Astrocyte (in vitro differentiated cells and primary cell): ENCODE results near the gene LRP1B. TPM values are rescaled to one million over a fixed set of nuclear protein-coding genes. Genes with fewer than 3 reads are reported as not detected.

Source experiments
- DNase-seq: peaks from one replicate; pipeline ENCODE4 v3.0.0-alpha.2; 2010; ENCODE audit warnings: low read depth
- FAIRE-seq: peaks from 2 replicates; lab custom pipeline; 2011; peaks lifted over from hg19 to GRCh38; lab: Jason Lieb, UNC
- H2AFZ ChIP-seq: 2 replicates; pipeline ENCODE4 v1.6.0; 2012; ENCODE audit warnings: low read depth, low read length, inconsistent platforms
- H3K27ac ChIP-seq: 2 replicates; pipeline ENCODE4 v1.5.1; 2011; ENCODE audit warnings: low read depth, low read length, inconsistent platforms
- H3K27me3 ChIP-seq: 2 replicates; pipeline ENCODE4 v1.6.0; 2011; ENCODE audit warnings: low read length, inconsistent platforms; ENCODE audit not compliant: insufficient read depth
- H3K36me3 ChIP-seq: 2 replicates; pipeline ENCODE4 v1.5.1; 2011; ENCODE audit warnings: low read length, inconsistent platforms; ENCODE audit not compliant: insufficient read depth
- H3K4me1 ChIP-seq: 2 replicates; pipeline ENCODE4 v1.5.1; 2011; ENCODE audit warnings: low read length, inconsistent platforms; ENCODE audit not compliant: insufficient read depth
- H3K4me2 ChIP-seq: 2 replicates; pipeline ENCODE4 v1.6.0; 2012; ENCODE audit warnings: low read length, inconsistent platforms
- H3K4me3 ChIP-seq: 2 replicates; pipeline ENCODE4 v1.5.1; 2011; ENCODE audit warnings: low read depth, mild to moderate bottlenecking, low read length, inconsistent platforms; ENCODE audit not compliant: insufficient read depth
- H3K79me2 ChIP-seq: 2 replicates; pipeline ENCODE4 v1.6.0; 2012; ENCODE audit warnings: mild to moderate bottlenecking, low read length, inconsistent platforms; ENCODE audit not compliant: insufficient read depth
- H3K9ac ChIP-seq: 2 replicates; pipeline ENCODE4 v1.6.0; 2012; ENCODE audit warnings: mild to moderate bottlenecking, low read length, inconsistent platforms
- H3K9me3 ChIP-seq: 2 replicates; pipeline ENCODE4 v1.5.1; 2012; ENCODE audit warnings: low read depth, mild to moderate bottlenecking, low read length, inconsistent platforms; ENCODE audit not compliant: insufficient read depth
- H4K20me1 ChIP-seq: 2 replicates; pipeline ENCODE4 v1.6.0; 2012; ENCODE audit warnings: low read length, inconsistent platforms; ENCODE audit not compliant: insufficient read depth
- H3K27ac Mint-ChIP-seq: one replicate; pipeline ENCODE4 v1.8.0; 2021; ENCODE audit warnings: mild to moderate bottlenecking, mixed read lengths; ENCODE audit not compliant: unreplicated experiment
- H3K27me3 Mint-ChIP-seq: one replicate; pipeline ENCODE4 v1.8.0; 2021; ENCODE audit warnings: low read depth, mixed read lengths; ENCODE audit not compliant: unreplicated experiment
- H3K36me3 Mint-ChIP-seq: one replicate; pipeline ENCODE4 v1.8.0; 2021; ENCODE audit warnings: low read depth, mixed read lengths; ENCODE audit not compliant: unreplicated experiment
- H3K4me1 Mint-ChIP-seq: one replicate; pipeline ENCODE4 v1.8.0; 2021; ENCODE audit warnings: low read depth, mixed read lengths; ENCODE audit not compliant: unreplicated experiment
- H3K4me3 Mint-ChIP-seq: one replicate; pipeline ENCODE4 v1.8.0; 2021; ENCODE audit warnings: mild to moderate bottlenecking, moderate library complexity, mixed read lengths; ENCODE audit not compliant: unreplicated experiment
- H3K9me3 Mint-ChIP-seq: one replicate; pipeline ENCODE4 v1.8.0; 2021; ENCODE audit warnings: mild to moderate bottlenecking, mixed read lengths; ENCODE audit not compliant: unreplicated experiment
- CTCF ChIP-seq: IDR thresholded peaks from 2 replicates; pipeline ENCODE4 v1.5.1; 2011; ENCODE audit warnings: low read depth, mild to moderate bottlenecking, inconsistent platforms, low read length, moderate library complexity; ENCODE audit not compliant: insufficient read depth
- EZH2 ChIP-seq: IDR thresholded peaks from 2 replicates; pipeline ENCODE4 v1.6.1; 2012; ENCODE audit warnings: mild to moderate bottlenecking, low read length, inconsistent platforms; ENCODE audit not compliant: insufficient read depth
- total RNA-seq: library from RNA; stranded (reverse); gene quantifications from 2 replicates; pipeline ENCODE4 v1.2.1, GENCODE V29; 2021

LRP1B gene
- total RNA-seq, 1 donor from 2014 or later = 1.5 TPM

GRCh38 chr2:140465301-140465700 is 1665.5 kb downstream of the LRP1B start:
- Histone ChIP-seq H3K4me1 (no peaks in the 10 kb centered on the region), H3K9me3 (no peaks in the 10 kb centered on the region), H3K27me3 (no peaks in the 10 kb centered on the region), H3K27ac (no peak overlapping the region), H3K4me3 (no peak overlapping the region), H3K4me2 (no peak overlapping the region), H3K36me3 (no peaks in the 10 kb centered on the region), H3K79me2 (no peaks in the 10 kb centered on the region), H4K20me1 (no peaks in the 10 kb centered on the region), H3K9ac (no peak overlapping the region), H2AFZ (no peak overlapping the region)
- no peak for TF ChIP-seq CTCF
- TF ChIP-seq EZH2 = no peak
- no peak overlapping the region for H3K4me3 Mint-ChIP-seq
- FAIRE-seq = no peak
- H3K4me1 Mint-ChIP-seq = no peaks in the 10 kb centered on the region
- no peak overlapping the region for H3K27ac Mint-ChIP-seq
- H3K9me3 Mint-ChIP-seq = no peaks in the 10 kb centered on the region
- no peaks in the 10 kb centered on the region for H3K27me3 Mint-ChIP-seq
- no peaks in the 10 kb centered on the region for H3K36me3 Mint-ChIP-seq
- no peak for DNase-seq

- H3K36me3 ChIP-seq = no peaks in the 10 kb centered on the region
- H3K27ac ChIP-seq = no peak overlapping the region
- no peak overlapping the region for H3K9ac ChIP-seq
- H4K20me1 ChIP-seq = no peaks in the 10 kb centered on the region
- no peaks in the 10 kb centered on the region for H3K9me3 ChIP-seq
- no peaks in the 10 kb centered on the region for H3K4me1 ChIP-seq
- Mint-ChIP-seq H3K4me1 (no peaks in the 10 kb centered on the region), H3K4me3 (no peak overlapping the region), H3K36me3 (no peaks in the 10 kb centered on the region), H3K9me3 (no peaks in the 10 kb centered on the region), H3K27me3 (no peaks in the 10 kb centered on the region), H3K27ac (no peak overlapping the region)
- TF ChIP-seq EZH2 (no peak), CTCF (no peak)
- no peak for FAIRE-seq
- H3K4me3 ChIP-seq = no peak overlapping the region
- H3K27me3 ChIP-seq = no peaks in the 10 kb centered on the region
- H2AFZ ChIP-seq = no peak overlapping the region
- no peak overlapping the region for H3K4me2 ChIP-seq
- no peak for DNase-seq
- H3K79me2 ChIP-seq = no peaks in the 10 kb centered on the region
These were observed 1667.8 kb downstream of the LRP1B start for GRCh38 chr2:140462990-140463389.

- peak; percentile 12 for DNase-seq
- H3K4me1 Mint-ChIP-seq = peaks cover 4% of the 10 kb centered on the region
- peaks cover 3% of the 10 kb centered on the region for H3K4me1 ChIP-seq
- no peaks in the 10 kb centered on the region for H3K36me3 ChIP-seq
- no peaks in the 10 kb centered on the region for H3K9me3 ChIP-seq
- H3K4me3 ChIP-seq = no peak overlapping the region
- no peaks in the 10 kb centered on the region for H3K9me3 Mint-ChIP-seq
- no peak overlapping the region for H3K4me3 Mint-ChIP-seq
- no peaks in the 10 kb centered on the region for H3K27me3 ChIP-seq
- H2AFZ ChIP-seq = no peak overlapping the region
- H3K36me3 Mint-ChIP-seq = no peaks in the 10 kb centered on the region
- no peaks in the 10 kb centered on the region for H3K79me2 ChIP-seq
- H3K4me2 ChIP-seq = no peak overlapping the region
- no peaks in the 10 kb centered on the region for H4K20me1 ChIP-seq
- no peak overlapping the region for H3K27ac ChIP-seq
- H3K9ac ChIP-seq = no peak overlapping the region
- no peak for FAIRE-seq
- no peak for TF ChIP-seq EZH2
- TF ChIP-seq CTCF = no peak
- no peak overlapping the region for H3K27ac Mint-ChIP-seq
- H3K27me3 Mint-ChIP-seq = no peaks in the 10 kb centered on the region
These were observed 1673.3 kb downstream of the LRP1B start for GRCh38 chr2:140457483-140457882.
